Left renal cortex interstitium (tissue), 4 donors: Measurements from ENCODE around the gene OMA1. TPM values are rescaled to one million over a fixed set of nuclear protein-coding genes. Genes with fewer than 3 reads are reported as not detected.
"Not testable (repeated sequence)": the region's sequence is repeated elsewhere in the genome, so short reads cannot be mapped to it uniquely, and the experiment has no call there.

Experiments used
- DNase-seq, 4 donors: peaks; one replicate each; pipeline ENCODE4 v3.0.0-alpha.2; 2013; ENCODE audit warnings: low read depth in 4 of 4, low spot score in 2 of 4, missing footprints in 1 of 4
- polyA plus RNA-seq, 4 donors: library from polyadenylated mRNA; unstranded; fragments of 120-200 nt; gene quantifications; one replicate each; pipeline ENCODE4 v1.2.1, GENCODE V29; 2013; ENCODE audit not compliant: insufficient read length in 4 of 4

Gene OMA1
- polyA plus RNA-seq, 4 donors = 24.6 to 40.1 (median 36.1) TPM

- no peak for DNase-seq
These were observed 28.3 kb upstream of the OMA1 start for GRCh38 chr1:58574816-58575215.

- no peak for DNase-seq
These were observed 27.4 kb upstream of the OMA1 start for GRCh38 chr1:58573705-58574591.

- DNase-seq = no peak
These were observed 26.6 kb upstream of the OMA1 start for GRCh38 chr1:58573138-58573537.

- DNase-seq = no peak
These were observed 26.2 kb upstream of the OMA1 start for GRCh38 chr1:58572690-58573089.

- DNase-seq = no peak
These were observed 25.1 kb upstream of the OMA1 start for GRCh38 chr1:58571616-58572015.

- DNase-seq = no peak
These were observed 24.3 kb upstream of the OMA1 start for GRCh38 chr1:58570817-58571216.

- DNase-seq = no peak
These were observed 23.6 kb upstream of the OMA1 start for GRCh38 chr1:58570094-58570493.

- DNase-seq = no peak
These were observed 22.4 kb upstream of the OMA1 start for GRCh38 chr1:58568911-58569310.

GRCh38 chr1:58568271-58568860, 21.8 kb upstream of the OMA1 start:
- no peak for DNase-seq

GRCh38 chr1:58566339-58566738, 19.8 kb upstream of the OMA1 start:
- no peak for DNase-seq

GRCh38 chr1:58563715-58564114, 17.2 kb upstream of the OMA1 start:
- not testable (repeated sequence) for DNase-seq

- DNase-seq = no peak
These were observed 15.1 kb upstream of the OMA1 start for GRCh38 chr1:58561633-58562032.

- no peak for DNase-seq
These were observed 8.9 kb upstream of the OMA1 start for GRCh38 chr1:58555393-58555792.

- DNase-seq = no peak
These were observed 4.9 kb upstream of the OMA1 start for GRCh38 chr1:58551186-58552140.

- DNase-seq = peak in 1 of 4 donors; percentile 25
These were observed 2.8 kb upstream of the OMA1 start for GRCh38 chr1:58549291-58549690.

GRCh38 chr1:58548371-58548770, 1.8 kb upstream of the OMA1 start:
- no peak for DNase-seq

GRCh38 chr1:58545591-58546519, 671 bp downstream of the OMA1 start:
- peak; percentile 51 to 70 (median 62) for DNase-seq

- no peak for DNase-seq
These were observed 3.3 kb downstream of the OMA1 start for GRCh38 chr1:58543260-58543659.

- no peak for DNase-seq
These were observed 7.0 kb downstream of the OMA1 start for GRCh38 chr1:58539553-58539952.

- no peak for DNase-seq
These were observed 7.7 kb downstream of the OMA1 start for GRCh38 chr1:58538821-58539220.
